ENCODE measurements around the gene RACGAP1.

RACGAP1 gene

DNA sequence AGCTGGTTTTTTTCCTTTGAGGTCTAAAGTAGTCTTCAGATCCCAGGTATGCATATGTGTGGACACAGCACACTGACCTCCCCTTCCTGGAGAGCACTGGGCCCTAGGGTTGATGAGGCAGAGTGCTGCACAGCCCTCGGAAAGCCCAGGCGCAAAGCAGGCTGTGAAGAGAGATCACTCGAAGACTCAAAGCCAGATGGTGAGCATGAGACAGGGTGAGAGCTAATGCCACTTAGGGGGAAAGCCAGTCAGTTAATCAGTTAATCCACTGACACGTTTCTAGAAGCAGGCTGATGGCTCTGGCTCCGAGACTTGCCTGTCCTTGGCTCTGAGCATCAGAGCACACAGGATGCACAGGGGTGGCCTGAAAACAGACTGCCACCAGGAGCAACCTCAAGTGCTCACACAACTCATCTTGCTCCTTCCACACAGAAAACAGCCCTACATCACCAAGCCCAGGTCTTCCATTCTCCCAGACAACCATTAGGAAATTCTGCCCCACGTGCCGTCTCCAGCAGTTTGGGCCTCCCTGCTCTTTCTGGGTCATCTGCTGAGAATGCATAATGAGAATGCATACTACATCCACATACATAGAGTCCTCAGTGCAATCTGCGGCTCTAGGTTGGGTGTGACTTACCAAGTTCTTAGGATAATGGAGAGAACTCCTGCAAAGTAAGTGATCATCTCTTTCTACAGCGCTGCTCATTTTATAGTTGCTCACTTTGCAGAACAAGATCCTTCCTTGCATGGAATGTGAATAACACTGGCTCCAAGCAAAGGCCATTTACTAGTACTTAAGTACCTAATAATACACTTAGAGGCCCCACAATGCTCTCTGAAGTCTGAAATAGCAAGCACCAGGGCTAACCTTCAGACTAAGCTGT, 40.6 kb downstream of the RACGAP1 start:
- no peak for DNase-seq

DNA sequence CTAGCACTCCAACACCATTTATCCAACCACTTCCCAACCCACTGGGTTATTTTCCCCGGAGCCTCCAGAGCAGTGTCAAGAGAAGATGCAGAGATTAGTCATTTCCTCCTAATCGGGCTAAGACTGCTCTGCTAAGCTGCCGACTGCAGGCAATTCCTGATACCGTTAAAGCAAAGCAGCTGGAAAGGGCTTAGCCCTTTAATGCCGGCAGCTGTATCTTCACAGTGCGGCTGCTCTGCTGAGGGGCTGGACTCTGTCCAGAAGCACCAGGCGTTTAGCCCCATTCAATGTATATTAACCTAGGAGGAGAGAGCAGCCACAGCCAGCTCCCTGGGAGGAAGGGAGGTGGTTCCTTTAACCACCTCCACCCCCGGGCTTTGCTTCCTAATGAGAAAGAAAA, 41.4 kb downstream of the RACGAP1 start:
- DNase-seq, result peak; percentile 73

DNA sequence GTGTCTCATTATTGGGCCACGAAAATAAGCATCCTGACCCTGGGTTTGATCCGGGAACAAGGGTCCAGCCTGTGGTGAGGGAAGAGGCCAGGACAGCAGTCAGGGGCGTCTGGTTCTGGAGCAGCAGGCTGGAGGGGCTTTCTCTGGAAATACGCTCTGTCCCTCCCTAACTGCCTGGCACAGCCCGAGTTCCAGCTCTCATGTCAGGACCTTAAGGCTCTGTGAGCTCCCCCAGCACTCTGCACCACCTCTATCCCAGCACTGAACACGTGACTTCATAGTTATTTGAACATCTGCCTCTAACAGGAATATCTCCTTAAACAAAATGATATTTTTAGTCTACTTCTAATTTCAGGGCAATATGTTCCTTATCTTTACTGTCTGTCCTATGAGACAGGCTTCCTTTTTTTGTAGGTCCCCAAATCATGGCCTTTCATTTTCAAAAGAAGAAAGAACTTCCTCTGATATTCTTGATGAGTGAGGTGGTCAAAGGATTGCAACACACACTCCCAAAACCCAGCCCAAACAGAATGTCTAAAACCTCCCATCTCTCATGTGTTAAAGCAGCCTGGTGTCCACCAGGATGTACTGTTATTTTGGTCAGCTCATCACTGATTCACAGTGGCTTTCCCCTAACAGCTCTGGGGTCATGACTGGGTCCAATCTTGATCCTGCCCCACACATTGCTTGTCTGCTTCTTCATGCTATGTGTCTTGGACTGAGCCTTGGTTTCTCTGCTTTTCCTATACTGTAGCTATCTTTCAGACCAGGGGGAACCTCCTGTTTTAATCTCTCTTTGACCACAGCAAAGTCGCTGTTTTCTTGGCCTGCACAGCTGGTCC, 42.8 kb downstream of the RACGAP1 start:
- DNase-seq, result peak; percentile 40

DNA sequence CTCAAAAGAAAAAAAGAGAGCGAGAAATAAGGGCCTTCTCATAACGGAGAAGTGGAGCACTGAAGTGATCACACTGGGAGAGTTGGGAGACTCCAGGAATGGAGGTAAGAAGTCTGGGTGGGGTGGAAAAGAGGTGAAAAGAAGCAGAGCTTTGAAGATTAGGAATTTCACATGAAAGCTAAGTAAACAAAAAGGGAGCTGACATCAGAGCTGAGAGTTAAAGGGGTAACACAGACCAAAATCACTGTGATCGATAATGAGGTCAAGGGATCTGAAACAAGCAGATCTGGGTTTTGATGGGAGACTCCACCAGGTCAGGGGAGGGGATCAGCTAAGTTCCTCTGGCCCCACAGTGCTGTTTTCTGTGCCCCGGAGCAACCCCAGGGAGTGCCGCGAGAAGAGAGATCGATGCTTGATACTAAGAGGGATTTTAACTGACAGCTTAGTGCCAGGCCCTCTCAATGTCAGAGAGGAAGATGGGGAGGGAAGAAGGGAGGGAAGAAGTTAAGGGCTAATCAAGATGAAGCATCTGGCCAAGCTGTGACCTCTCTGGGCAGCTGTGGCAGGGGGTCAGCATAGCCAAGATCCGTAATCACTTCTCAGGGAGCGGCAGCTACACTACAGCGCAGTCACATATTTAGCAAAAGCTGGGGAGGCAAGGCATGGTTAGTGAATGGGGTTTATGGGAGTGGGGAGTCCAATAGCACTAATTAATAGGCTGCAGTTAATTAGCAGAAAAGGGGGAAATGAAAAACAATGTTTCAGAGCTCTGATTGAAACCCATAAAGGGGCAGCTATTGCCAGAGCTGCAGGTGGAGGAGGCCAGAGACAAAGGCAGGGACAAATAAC, 44.6 kb downstream of the RACGAP1 start:
- DNase-seq, result no peak

DNA sequence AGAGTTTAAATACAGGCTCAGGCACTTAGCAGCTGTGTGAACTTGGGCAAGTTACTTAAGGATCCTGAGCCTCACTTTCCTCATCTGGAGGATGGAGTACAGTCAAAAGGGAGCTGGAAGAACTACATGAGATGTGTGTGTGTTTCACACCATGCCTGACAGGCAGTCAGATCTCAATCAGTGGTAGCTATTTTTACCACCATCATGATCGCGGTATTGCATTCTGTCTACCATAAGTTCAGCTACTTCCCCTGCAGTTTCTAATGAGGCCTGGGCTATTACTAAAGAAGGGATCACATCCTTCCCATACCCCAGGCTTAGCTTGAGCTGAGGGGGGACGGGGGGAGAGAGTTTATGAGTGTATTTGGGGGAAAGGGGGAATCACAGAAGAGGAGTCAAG, 45.5 kb downstream of the RACGAP1 start:
- no peak for DNase-seq

- no peak for DNase-seq
These were observed 46.2 kb downstream of the RACGAP1 start for GRCh38 chr12:49979016-49979586.

DNA sequence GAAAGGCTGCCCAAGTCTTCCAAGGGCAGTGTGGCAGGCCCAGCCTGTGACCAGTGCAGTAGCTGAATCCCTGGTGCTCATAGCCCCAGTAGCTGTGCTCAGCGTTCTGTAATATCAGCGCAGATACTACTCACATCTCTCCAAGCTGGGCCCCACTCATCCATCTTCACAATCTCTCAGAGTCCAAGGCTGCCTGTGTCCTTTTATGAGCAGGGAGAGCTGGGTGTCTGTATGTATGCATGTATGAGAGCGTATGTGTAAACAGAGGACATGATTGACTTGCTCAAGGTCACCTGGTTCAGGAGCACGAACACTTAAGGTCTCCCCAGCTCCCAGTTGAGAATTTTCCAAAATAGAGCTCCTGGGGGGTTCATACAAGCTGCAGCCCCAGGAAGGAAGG, 47.2 kb downstream of the RACGAP1 start:
- DNase-seq, result no peak

DNA sequence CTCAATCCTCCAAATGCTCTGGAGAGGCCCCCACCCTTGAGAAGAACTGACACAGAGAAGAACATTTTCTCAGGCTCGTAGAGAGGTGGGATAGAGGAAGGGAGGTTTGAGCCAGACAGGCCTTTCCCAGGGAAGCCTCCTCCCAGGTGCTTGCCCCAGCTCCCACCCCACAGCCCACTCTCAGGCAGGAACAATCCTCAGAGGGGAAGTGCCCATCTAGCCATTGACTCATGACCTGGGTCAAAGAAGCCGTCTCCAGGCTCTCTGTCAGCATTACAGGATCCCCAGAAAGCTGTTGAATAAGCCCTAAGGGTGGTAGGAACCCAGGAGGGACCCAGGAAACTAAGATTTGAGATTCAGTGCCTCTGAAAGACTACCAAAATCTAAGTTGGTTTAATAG, 48.7 kb downstream of the RACGAP1 start:
- DNase-seq, result no peak

DNA sequence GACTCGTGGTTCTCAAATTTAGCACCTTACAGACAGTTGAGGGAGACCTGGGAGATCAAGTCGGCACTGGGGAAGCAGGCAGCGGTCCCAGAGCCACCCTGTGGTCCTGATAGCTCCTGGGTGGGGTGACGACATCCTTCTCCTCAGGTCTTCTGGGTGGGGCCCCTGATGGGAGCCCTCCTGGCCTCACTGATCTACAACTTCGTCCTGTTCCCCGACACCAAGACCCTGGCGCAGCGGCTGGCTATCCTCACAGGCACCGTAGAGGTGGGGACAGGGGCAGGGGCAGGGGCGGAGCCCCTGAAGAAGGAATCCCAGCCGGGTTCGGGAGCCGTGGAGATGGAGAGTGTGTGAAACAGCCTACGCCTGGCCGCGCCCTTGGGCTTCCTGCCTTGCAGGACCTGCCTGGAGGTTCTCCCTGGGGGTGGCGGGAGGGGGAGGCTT, 50.0 kb downstream of the RACGAP1 start:
- no peak for DNase-seq

DNA sequence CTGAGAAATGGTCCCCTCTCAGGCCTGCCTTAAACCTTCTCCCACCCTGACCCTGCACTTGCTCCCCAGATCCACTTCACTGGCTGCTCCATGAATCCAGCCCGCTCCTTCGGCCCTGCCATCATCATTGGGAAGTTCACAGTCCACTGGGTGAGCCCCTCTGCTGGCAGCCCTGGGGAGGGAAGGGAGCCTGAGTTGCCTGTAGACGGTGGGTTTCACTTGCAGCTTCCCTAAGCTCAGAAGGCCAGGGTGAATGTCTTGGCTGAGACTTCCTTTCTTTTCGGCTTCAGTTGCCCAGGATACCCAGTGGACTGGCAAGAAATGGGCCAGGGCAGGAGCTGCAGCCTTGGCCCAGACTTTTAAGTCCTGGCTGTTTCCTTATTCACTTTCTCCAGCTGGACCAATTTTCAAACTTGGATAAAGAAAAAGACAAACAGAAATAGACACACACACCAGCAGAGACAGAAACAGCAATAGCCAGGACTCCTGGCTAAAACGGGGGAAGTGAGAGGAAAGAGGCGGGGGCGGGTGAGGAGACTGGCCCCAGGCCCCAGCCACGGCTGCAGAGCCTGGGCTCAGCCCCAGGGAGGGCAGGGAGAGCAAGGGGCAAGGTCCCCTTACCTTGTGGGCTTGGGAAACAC, 50.5 kb downstream of the RACGAP1 start:
- no peak for DNase-seq

- peak; percentile 33 for DNase-seq
These were observed 51.0 kb downstream of the RACGAP1 start for GRCh38 chr12:49974231-49974675.

- DNase-seq, result no peak
These were observed 51.9 kb downstream of the RACGAP1 start for GRCh38 chr12:49973361-49973830.

- no peak for DNase-seq
These were observed 52.5 kb downstream of the RACGAP1 start, which contains the start of gene AQP6 for GRCh38 chr12:49972641-49973360. Gene AQP6, plus strand, starts transcription at chr12:49972947. Its CDS starts 227 bp downstream, at chr12:49973174.

- DNase-seq, result no peak
These were observed 53.2 kb downstream of the RACGAP1 start for GRCh38 chr12:49972129-49972528.

DNA sequence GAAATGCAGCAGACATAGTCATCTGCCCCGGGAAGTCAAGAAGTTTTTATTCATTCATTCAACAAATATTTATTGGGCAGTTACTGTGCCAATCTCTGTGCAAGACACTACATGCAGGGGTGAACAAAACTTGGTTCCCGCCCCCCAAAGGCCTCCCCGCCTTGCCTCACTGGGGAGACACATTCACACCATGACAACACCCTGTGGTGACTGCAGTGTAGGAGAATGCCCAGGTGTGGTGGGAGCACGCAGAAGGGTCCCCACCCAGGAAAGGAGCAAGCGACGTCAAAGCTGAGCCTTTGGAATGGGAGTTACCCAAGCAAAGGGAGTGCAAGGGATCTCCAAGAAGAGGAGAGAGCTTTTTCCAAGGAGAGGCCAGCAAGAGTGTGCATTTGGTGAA, 54.2 kb downstream of the RACGAP1 start:
- DNase-seq, result no peak

DNA sequence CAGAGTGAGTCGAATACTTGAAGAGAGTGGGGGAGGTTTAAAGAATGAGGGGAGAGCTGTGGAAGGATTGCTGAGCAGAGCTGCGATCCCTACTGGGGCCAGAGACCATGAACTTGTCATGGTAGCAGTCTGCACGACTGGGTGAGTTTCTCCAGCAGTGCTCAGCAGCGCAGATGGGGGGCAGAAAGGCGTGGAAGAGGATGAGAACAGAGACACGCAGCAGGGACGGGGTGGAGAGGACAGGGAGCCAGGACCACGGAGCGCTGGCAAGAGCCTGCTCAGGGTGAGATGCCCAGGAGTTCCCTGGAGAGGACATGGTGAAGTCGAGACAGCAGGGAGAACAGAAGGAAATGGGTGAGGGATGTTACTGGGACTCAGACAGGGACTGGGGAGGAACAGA, 54.6 kb downstream of the RACGAP1 start:
- no peak for DNase-seq

DNA sequence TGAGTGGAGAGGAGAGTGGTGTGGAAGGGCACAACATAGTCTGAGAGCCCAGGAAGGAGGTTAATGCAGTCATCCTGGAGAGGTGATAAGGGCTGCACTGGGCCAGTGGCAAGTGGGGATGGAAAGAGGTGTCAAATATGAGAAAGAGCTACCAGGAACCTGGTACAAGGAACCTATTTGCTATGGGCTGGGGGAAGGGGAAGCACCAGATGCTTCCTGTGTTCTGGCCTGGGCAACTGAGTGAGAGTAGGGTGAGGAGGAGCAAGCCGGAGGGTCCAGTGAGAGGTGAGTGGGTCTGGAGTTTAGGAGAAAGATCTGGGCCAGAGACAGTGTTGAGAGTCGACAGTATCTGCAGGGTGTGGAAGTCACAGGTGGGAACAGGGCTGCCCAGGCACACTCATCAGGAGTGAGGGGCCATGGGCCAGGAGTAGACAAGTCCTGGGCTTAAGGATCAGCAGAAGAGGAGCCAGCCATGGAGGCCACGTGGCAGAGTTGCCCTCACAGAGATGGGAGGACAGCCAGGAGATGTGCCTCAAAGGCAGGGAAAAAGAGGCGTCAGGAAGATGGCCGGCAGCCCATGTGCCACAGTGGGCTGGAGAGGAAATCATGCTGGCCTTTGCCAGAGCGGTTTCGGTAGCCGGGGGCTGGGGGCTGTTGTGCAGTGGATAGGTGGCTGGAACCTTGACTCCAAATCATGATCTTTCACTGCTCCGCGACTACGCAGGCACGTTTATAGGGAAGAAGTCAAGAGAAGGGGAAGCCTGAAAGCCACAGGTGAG, 55.5 kb downstream of the RACGAP1 start:
- no peak for DNase-seq

DNA sequence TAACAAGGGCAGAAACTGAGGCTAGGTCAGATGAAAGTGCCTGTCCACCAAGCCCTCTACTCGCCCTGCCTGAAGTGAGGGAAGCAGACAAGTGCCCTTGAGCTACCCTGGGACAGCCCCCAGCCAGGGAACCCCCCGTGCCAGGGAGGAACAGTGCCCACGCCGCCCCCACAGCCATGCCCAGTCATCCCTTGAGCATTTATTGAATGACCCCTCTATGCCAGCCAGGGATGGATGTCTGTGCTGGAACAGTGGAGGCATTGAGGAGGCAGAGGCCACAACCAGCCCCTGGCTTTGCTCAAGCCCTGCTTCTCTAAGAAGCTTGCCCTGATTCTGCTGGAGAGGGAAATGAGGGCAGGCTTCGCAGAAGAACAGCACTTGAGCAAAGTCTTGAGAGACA, 56.3 kb downstream of the RACGAP1 start:
- no peak for DNase-seq

- DNase-seq, result no peak
These were observed 56.8 kb downstream of the RACGAP1 start for GRCh38 chr12:49968471-49968870.

GRCh38 chr12:49967777-49968250, 57.5 kb downstream of the RACGAP1 start:
- DNase-seq, result no peak

All from hematopoietic multipotent progenitor cell treated with erythropoietin and hydrocortisone succinate and interleukin-3 and kit ligand, for 6 days (in vitro differentiated cells).